Right forelimb (tissue), 1 donor: ENCODE data around the gene RIC3.
A peak's percentile ranks its signal among the peaks of the same experiment; 100 is the strongest.

Source experiments
- DNase-seq: peaks from one replicate; pipeline ENCODE4 v3.0.0-alpha.2; 2018

The RIC3 gene, protein sequence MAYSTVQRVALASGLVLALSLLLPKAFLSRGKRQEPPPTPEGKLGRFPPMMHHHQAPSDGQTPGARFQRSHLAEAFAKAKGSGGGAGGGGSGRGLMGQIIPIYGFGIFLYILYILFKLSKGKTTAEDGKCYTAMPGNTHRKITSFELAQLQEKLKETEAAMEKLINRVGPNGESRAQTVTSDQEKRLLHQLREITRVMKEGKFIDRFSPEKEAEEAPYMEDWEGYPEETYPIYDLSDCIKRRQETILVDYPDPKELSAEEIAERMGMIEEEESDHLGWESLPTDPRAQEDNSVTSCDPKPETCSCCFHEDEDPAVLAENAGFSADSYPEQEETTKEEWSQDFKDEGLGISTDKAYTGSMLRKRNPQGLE

DNA sequence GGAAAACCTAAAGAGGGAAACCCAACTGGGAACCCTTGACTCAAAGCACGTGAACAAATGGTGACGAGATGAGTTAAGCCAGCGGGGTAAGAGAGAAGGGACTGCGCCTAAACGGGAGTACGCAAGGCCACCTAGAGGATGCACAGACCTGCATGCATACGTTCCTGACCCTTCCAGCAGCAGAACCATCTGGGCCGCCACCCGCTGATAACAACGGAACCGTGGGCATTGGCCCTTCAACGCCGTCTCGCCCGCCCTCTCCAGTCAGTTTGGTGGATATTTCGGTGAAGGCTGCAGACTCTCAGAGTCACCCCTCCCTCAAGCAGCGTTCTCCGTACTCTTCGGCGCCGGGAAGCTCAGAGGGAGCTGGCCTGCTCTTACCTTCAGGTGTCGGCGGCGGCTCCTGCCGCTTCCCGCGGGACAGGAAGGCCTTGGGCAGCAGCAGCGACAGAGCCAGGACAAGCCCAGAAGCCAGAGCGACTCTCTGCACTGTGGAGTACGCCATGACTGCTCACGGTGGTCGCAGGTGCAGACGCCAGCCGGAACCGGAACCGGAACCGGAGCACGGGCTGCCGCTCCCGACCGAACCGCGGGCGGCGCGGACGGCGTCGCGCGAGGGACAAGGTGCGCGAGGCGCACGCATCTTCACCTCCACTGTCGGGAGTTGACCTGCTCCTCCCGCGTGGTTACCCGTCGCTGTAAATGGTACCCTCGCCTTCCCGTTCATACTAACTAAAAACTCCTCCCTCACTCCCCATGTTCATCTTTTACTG is at the start of gene RIC3:
TSS of gene RIC3 (minus strand) at position 541 of the 773 bp plus-strand sequence. CDS start at position 505, 36 bp downstream.
- no peak for DNase-seq

- no peak for DNase-seq
Observed at GRCh38 chr11:8218409-8218808, 49.6 kb upstream of the RIC3 start.

GRCh38 chr11:8217926-8218325 is 49.1 kb upstream of the RIC3 start:
- DNase-seq, result no peak

GRCh38 chr11:8217136-8217535 is 48.3 kb upstream of the RIC3 start:
- no peak for DNase-seq

DNA sequence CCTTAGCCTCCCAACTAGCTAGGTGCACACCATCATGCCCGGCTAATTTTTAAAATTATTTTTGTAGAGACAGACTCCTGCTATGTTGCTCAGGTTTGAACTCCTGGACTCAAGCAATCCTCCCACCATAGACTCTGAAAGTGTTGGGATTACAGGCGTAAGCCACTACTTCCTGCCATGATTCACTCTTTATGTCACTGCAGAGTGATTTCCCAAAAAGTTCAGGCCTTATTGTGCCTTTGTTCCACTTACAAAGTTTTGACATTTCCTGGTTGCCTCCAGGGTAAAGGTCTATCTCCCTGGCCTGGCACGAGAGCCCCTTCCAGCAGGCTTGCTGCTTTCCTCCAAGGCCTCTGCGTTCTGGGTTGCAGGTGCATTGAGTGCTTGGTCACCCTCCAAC is 44.6 kb upstream of the RIC3 start:
- DNase-seq, result no peak

DNA sequence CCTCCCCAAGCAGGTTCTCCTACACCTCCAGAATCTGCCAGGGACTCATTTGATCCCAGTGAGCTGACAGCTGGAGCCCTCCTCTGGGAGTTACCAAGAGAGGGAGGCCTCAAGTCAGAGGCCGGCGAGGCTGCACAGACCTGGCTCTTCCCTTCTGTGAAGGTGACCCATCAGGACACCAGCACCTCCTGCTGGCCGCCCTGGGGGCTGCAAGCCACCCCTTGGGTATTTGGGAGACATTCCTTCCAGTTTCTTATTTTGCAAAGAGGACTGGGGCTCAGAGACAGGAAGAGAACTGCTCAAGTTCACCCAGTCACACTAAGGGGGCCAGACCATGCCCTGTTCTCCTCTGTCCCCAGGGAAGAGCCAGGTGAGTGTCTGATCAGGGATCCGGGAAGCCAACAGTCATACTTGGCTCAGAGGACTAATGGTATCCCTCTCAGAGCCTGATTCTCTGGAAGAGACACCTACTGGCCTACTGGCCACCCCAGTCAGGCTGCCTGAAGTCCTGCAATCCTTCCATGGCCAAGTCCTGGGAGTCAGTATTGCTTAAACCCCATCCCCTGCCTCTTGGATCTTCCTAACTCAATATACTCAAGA is 40.5 kb upstream of the RIC3 start:
- DNase-seq, result no peak

DNA sequence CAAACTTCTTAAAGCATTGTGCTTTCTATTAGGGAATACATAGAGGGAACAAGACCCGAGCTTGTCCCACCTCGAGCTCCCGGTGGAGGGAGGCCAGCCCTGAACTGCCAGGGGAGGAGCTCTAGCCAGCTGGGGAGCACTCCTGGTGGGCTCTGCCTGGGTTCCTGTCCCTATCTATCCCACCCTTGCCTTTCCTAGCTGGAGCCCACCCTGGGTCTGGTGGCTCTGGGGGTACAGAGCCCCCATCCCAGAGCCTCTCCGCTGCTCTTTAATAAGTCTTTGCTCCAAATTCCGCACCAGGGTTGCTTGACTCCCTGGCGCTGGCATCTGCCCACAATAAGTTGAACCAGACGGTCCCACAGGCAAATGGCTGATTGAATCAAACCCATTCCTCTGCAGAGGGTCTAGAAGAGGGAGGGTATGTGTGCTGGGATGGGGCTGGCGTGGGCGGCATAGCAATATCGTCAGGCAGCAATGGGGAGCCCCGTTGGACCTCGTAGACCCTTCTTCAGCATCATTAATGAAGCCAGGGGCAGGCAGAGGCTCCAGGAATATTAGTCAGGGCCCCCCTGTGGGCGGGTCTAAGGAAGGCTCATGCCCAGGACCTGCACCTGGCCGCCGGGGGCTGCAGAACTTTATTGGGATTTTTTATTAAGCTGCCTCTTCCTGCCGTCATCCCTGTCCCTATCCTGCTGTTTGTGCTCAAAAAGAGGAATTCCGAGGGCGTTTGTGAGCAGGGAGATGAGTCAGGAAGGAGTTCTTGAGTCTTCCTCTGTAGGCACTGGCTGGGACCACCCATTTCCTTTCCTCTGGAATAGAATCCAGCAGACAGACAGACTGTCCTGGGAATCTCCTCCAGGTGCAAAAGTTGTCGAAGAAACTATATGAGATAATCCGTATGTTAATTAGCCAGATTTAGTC is 38.5 kb upstream of the RIC3 start:
- DNase-seq, result peak; percentile 47

DNA sequence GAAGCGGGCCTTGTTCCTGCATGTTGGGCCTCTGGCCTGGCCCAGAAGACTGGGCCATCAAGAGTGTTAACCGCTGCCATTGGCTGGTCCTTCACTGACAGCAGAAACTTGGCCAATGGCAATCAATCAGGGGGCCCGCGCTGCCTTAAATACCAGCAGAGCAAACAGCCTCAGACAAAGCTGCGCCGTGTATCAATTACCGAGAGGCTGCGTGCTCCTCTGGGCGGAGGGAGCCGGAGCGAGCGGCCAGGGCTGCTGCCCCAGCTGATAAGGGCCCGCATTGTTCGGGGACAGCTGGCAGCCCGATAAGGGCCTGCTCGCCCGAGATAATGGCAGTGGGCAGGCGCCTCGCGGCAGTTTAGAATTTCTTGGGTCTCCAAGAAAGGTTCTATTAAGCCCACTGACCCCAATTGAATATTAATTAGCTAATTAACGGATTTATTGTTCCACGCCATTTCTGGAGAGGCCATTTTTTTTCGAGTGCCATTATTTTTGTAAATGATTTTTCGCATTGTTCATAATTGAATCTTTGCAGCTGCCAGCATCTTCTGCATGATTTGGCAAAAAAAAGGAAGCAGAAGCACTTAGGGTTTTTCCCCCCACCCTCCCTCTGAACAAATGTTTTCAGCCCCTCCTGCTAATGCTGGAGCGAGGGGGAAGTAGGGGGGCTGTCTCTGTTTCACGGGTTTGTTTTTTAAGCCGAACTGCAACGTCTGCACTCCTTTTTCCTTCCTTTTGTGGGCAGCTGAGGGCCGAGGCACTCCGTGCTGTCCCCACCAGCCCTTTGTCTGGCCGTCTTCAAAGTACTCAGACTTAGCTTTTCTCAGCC is 37.6 kb upstream of the RIC3 start:
- peak; percentile 70 for DNase-seq

DNA sequence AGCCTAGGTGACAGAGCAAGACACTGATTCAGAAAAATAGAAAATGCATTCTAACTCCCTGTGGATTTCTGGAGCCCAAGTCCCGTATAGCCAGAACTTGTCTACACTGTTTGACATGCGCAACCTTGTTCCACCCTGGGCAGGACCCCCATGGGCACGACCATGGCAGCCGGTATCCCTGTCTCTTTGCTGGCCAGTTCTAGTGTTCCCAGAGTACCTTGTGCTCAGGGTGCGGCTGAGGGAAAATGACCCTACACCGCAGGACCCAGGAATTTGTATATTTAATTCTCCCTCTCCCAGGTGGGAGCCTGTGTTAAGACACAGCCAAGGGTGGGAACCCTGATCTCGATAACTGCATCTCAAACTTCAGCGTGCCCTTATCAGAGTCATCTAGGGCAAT is 36.7 kb upstream of the RIC3 start:
- DNase-seq, result peak; percentile 17

GRCh38 chr11:8204596-8204995 is 35.8 kb upstream of the RIC3 start:
- no peak for DNase-seq

GRCh38 chr11:8204025-8204424 is 35.2 kb upstream of the RIC3 start:
- no peak for DNase-seq

DNA sequence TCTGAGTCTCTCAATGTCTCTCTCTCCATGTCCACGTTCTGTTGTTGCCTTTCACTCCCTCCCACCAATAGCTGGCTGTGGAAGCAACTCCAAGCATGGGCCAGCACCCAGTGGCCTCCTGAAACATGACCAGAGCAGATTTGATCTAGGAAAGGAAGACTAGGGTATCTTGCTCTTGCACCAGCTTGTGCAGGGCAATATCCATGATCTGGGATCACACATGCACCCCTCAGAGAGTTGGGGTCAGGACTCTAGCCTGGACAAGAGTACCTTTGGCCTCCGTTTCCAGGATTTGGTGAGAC is 34.5 kb upstream of the RIC3 start:
- DNase-seq, result no peak

DNA sequence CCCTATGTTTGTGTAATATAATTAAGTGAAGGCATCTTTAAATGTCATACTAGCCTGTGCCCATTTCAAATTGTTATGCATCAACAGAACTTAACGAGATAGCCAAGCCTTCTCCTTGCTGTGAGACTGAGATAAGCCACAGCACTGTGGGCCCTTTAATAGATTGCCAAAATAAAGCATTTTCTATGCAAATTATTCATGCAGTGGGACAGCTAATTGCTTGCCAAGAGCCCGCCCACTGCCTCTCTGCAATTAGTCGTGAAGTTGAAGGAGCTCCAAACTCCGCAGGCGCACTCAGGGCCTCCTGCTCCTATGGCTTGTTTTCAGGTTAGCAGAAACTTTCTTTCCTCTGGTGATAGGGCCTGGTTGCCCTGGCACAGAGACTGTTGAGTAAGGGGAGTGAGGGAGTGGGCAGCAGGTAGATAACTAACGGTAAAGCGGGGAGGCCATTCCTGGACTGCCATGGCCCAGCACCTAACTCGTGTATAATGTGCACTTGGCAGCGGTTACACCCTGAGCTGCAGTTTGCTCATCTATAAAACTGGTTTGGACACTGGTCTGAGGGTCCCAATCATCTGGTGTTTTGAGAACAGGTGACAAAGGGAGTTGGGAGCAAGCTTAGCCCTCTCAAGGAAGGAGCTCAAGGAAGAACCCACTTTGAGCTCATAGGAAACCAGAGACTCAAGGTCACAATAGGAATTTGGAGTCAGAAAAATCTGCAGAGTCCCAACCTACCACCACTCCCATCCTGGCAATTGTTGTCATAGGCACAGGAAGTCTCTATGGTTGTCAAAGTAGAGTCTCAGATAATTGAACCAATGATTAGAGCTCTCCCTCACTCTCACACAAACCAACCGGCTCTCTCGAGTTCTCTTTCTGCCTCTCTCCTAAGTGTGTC is 33.9 kb upstream of the RIC3 start:
- no peak for DNase-seq

DNA sequence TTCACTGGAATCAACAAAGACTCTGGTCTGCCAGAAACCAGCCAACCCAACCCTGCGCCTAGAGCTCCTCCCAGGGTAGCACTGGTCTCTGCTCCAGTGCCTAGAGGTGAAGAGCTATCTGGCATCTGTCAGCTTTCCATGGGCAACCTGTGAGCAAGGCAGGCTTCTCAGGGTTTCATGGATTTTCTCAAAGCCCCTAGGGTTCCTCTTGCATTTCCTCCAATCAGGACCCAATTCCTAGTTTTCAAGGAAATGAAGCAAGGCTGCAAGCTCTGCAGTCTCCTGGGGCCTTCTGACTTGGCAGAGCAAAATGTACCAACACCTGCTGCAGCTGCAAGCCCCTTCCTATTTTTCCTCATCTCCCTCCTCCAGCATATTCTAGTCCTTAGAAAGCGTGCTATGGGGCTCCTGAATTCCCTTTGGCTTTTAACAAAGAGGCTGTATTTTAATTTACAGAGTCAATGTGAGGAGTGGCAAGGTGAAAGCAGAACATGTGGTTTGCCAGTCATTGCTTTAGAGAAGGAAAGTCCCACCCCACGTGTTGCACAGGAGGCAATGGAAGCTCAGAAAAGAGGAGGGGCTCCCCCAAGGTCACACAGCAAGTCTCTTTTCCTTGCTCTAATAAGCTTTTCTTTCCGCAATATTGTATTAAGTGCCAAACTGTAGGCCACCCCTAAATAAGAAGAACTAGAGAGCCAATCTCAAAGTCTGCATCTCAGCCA is 33.0 kb upstream of the RIC3 start:
- no peak for DNase-seq

- no peak for DNase-seq
Observed at GRCh38 chr11:8199676-8200075, 30.9 kb upstream of the RIC3 start.

DNA sequence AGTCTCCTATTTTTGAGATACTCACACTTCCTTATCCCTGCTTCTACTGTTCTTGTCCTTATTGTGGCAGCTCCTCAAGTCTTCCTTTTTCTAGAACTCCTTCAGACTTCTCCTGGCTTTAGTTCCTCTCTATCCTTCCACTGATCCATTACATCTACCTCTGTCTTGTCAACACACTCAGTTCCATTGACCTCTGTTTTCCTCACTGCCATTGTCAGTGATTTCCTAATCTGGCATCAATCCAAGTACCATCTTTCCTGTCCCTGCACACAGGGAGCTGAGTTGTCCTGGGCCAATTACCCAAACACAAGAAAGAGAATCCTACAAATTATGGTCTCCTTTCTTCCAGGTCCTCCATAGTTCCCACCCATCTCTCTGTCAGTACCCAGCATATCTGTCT is 27.9 kb upstream of the RIC3 start:
- DNase-seq, result no peak

- DNase-seq, result no peak
Observed at GRCh38 chr11:8194956-8195355, 26.1 kb upstream of the RIC3 start.

GRCh38 chr11:8192896-8193209 is 24.0 kb upstream of the RIC3 start:
- no peak for DNase-seq

- DNase-seq, result peak; percentile 79
Observed at GRCh38 chr11:8192016-8192895, 23.4 kb upstream of the RIC3 start.
